HS-5 (cell line): ENCODE measurements around the gene PGF.

Experiments used
- DNase-seq: peaks from one replicate; pipeline ENCODE4 v3.0.0-alpha.2; 2012; ENCODE audit warnings: low read depth

PGF gene

DNA sequence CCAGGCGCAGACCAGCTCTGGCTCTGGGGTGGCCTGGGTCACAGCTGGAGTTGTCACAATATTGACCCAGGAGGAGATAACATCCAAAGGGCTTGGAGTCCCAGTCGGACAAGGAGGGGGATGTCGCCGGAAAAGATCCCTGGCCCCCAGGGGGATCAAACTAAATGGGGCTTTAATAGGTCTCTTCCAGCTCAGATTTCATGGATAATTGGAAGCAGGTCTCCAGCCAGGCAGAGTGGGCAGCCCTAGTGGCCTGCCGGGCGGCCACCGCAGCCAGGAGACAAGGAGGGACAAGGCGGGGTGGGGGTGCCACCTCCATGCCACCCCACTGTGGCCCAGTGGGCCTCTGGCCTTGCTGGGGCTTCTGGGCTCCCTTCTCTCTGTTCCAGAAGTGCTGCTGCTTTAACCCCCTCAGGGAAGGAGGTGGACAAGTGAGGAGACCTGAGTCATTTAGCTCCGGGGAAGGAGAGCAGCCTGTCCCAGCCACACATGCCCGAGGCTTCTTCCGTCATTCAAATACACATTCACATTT is 23.1 kb upstream of the PGF start:
- no peak for DNase-seq

- DNase-seq: no peak
These were observed 22.5 kb upstream of the PGF start for GRCh38 chr14:74977901-74978385.

DNA sequence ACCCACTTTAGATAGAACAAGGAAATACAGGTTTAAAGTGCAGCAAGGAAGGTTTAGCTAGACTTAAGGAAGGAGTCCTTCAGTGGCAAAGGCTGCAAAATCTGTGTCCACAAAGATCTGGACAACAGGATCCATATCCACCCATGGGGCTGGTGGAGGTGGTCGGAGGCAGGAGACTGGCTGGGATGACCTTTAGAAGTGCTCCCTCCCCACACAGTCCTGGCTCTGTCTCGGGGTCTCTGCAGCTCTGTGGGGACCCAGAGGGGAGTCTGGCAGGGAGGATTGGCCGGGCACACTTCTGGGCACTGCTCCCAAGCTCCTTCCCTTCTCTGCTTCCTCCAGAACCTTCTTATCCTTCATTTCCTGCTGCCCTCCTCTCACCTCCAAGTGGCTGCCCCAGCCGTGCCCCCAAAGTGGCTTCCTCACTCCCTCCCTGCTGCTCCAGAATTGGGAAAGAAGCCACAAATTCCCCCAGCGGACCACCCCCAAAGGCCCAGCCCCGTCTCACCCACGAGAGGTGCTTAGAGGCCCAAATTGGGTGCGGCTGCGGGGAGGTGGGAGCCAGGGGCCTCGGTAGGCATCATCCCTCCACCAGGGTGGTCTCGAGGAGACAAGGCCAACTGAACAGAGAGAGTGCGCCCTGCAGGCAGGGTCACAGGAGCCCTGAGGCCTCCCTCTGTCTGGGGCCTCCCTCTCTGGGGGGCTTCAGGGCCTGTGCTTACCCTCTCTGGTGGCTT is 21.9 kb upstream of the PGF start:
- no peak for DNase-seq

DNA sequence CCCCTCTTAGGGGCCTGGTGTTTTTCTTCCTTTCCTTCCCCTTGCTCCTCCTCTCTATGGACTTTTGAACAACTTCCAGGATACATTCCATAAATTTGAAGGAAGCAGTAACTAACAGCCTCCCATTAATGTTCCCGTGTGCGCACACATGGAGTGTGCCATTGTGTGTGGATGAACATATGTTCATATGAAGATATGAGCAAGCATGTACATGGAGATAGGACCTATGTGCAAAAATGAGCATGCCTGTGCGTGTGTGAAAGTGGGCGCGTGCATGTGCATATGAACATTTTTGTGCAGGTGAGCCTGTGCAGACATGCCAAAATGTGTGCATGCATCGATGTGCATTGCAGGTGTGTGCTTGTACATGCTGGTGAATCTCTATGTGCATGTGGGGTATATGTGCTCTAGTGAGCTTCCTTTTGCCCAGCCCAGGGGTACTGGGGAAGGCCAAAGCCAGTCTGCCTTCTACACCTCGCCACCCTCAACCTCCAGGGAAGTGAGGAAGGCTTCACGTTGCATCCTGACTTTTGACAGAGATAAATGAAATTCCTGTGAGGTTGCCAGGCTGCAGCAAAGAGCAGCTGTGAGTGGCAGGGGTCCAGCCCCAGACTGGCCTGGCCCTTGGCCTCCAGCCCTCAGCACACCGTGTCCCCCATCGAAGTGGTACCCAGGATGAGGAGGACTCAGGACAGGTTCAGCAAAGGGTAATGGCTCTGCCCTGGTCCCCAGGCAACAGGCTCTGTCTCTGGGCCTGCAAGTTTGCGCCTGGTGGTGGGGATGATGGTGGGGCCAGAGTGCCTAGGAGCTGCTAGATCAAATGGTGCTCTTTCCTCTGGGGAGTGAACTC is 21.1 kb upstream of the PGF start:
- no peak for DNase-seq

GRCh38 chr14:74975059-74975810 is 19.8 kb upstream of the PGF start:
- DNase-seq: no peak

DNA sequence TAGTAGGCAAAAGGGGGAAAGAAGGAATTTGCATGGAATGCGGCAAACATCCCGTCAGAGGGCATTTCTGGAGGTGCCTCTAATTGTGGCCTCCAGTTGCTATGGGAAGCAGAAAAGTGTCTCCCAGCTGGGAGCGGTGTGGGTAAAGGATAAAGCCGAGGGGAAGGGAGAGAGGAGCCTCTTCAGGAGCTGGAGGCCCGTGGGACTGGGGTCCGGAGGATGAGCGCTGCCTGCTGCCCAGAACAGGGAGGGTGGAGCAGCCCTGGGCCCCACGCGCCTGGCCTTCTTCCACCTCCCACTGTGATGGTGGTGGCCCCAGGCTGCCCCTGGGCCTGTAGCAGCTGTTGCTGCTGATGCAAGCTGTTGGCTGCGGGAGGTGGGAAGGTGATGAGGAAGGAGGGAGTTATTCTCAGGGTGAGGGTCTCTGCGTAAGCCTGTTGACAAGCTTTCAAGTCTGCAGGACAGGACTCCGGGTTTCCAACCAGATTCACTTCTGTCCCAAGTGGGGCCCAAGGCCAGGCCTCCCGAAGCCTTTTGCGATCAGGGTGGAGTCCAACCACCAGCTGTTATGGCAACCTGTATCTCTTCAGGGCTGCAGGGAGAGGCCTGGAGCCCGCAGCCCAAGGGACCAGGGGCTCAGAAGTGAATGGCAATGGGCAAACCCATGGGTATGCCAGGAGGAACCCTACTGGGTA is 19.1 kb upstream of the PGF start:
- DNase-seq: no peak

DNA sequence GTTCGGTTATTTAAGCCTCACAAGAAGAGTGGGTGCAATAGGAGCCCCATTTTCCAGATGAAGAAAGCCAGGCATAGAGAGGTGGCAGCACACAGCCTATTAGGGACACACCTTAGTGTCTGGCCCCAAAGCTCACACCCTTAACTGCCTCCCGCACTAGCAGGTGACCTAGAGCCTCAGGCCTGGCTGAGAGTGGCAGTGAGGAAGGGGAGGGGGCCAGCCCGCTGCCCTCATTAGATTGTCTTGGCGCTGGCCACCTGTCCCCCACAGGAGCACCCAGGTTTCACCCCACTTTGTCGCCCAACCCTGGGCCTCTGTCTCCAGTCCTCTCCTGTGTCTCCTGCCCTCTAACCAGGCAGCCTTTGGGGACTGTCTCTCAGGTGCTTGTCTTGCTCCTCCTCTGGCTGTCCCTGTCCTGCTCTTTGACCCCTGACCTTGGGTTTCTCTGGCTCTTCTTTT is 18.5 kb upstream of the PGF start:
- no peak for DNase-seq

DNA sequence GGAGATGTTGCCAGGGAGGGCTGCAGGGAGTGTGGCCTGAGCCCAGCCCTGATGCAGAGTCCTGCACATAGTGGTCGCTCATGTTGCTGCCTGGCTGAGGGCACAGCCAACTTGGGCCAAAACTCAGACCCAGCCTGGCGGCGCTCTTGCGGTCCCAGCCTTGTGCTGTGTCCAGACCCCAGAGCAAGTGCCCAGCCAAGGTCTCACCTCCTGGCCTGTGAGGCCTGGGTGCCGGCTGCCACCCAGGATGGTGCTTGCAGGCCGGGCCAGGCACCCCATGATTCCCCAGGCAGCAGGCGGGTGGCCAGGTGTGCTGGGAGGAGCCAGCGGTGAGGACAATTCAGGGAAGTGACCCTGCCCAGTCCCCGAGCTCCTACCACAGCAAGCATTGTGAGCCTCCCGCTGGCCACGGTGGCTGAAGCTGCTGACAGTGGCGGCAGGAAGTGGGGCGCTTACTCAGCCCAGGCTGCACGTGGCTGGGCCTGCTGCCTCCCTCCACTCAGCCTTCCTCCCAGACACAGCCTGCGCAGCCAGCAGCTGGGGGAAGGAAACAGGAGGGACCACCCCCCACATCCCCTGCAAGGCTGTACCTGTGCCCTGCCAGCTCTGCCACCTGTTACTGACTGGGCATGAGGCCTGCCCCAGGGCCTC is 17.7 kb upstream of the PGF start:
- DNase-seq: no peak

- DNase-seq: no peak
These were observed 13.4 kb upstream of the PGF start for GRCh38 chr14:74968811-74969210.

DNA sequence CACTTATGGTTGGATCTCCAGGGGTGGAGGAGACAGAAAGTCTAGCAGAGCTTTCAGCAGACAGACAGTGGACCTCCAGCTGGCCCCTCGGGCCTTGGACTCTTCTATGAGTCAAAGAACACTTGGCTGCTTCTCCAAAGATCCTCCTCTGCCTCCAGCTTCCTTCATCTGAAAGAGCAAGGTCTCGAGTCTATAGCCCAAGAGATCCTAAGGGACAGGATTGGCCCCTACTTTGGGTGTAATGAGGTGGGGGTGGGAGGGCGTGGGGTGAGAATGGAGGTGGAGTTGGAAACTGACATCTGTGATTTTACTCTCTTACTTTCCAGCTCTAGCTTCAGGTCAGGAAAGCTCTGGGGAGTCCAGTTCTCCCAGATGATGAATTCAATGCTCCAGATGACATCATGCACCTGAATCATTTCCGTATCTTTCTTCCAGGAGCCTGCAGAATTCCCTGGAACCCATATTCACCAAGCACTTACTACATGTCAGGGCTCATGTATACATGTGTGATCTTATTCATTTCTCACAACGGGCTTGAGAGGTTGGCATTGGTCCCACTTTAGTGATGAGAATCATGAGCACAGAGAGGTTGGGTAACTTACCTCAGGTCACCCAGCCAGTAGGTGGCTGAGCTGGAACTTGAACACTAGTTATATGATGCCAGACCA is 10.2 kb upstream of the PGF start:
- peak; percentile 61 for DNase-seq

- DNase-seq: peak; percentile 50
These were observed 9.5 kb upstream of the PGF start for GRCh38 chr14:74964787-74965485.

GRCh38 chr14:74963705-74964271 is 8.4 kb upstream of the PGF start:
- no peak for DNase-seq

DNA sequence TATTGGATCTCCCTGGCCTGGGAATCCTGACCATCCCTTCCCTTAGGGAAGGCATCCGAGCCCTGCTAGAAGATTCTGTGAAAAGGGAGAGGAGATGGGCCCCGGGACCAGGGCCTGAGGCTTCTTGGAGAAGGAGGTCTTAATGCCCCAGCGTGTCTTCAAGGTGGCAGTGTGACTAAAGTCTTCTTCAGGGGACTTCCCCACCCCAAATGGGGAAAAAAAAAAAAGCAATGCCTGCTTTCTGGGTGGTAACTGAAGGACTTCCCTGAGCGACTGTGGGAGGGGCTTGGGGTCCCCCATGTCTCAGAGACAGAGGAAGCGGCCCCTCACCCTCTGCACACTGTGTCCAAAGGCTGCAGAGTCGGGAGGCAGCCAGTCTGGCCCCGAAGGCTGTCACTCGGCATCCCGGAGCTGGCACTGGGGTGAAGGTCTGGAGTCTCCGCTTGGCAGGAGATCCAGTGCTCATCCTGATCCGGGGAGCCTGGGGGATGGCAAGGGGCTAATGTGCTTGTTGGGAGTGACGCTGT is 7.8 kb upstream of the PGF start:
- DNase-seq: no peak

DNA sequence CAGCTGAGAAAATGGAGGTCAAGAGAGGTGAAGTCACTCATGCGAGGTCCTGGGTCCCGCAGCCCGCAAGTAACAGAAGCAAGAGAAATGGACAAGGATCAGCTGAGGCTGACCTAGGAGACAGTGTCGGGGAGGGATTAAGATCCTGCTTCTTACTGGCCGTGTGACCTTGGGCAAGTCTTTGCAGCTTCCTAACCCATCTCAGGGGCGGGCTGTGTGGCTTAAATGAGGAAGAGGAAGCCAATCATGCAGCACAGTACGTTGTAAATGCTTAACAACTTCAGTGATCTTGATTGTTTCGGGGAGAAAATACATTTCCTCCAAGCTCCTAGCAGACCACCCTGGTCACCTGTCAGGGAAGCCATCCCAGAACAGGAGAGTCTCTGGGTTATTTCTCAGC is 7.1 kb upstream of the PGF start:
- no peak for DNase-seq

DNA sequence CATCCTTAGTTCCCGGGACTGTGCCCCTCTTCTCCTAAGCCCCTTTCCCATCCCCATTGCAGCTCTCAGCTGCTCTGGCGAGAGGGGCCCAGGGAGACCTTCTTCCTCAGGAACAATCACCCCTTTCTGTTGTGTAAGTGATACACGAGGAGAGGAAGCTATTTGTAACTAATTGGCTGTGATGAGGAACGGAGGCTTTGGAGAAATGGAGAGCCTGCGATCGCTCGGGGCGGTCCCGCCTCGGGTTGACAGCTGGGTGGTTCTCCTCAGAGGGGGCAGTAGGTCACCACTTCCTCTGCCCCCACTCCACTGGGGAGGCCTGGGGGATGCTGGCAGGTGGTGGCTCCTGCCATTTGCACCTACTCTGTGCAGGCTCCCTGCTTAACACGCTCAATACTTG is 6.6 kb upstream of the PGF start:
- no peak for DNase-seq

- DNase-seq: no peak
These were observed 6.0 kb upstream of the PGF start for GRCh38 chr14:74961238-74961911.

- no peak for DNase-seq
These were observed 5.3 kb upstream of the PGF start for GRCh38 chr14:74960736-74961135.

DNA sequence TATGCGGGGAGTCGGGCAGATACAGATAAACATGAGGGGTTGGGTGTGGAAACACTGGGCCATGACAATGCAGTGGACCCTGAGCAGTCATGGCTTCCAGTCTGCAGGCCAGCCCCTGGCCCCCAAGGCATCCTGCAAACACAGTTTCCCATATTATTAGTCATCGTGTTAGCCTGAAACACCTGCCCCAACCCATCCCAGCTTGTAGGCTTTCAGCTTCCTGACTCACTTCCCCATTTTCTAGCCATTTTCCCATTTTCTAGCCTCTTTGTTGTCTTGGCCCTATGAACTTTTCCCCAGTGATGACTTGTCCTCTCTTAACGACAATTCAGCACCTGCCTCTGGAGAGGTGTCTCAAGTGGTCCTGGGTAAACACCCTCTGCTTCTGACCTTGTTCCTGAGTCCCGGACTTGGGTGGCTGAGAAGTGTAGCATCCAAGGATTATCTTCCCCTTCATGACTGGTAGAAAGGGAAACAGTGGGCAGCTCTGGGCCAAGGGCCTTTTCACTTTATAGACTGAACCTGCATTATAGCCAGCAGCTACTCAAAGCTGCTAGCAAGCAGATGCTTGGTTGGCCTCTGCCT is 4.3 kb upstream of the PGF start:
- DNase-seq: no peak
